GM15510 (cell line): ENCODE data around the gene DCLK2.

Experiments
- POLR2A ChIP-seq: IDR thresholded peaks from 3 replicates; pipeline ENCODE4 v1.6.1; 2011; ENCODE audit warnings: borderline replicate concordance; ENCODE audit not compliant: insufficient read length; ENCODE audit errors: extremely low read depth

Gene DCLK2

GRCh38 chr4:150178161-150178560, 99.9 kb downstream of the DCLK2 start:
- no peak for TF ChIP-seq POLR2A

- TF ChIP-seq POLR2A = no peak
Measured at GRCh38 chr4:150181536-150181935, 103.3 kb downstream of the DCLK2 start.

GRCh38 chr4:150182794-150183193, 104.5 kb downstream of the DCLK2 start:
- no peak for TF ChIP-seq POLR2A

GRCh38 chr4:150192986-150193385, 114.7 kb downstream of the DCLK2 start:
- no peak for TF ChIP-seq POLR2A

- no peak for TF ChIP-seq POLR2A
Measured at GRCh38 chr4:150199056-150199455, 120.8 kb downstream of the DCLK2 start.

- no peak for TF ChIP-seq POLR2A
Measured at GRCh38 chr4:150205016-150205415, 126.8 kb downstream of the DCLK2 start.

- no peak for TF ChIP-seq POLR2A
Measured at GRCh38 chr4:150206265-150206664, 128.0 kb downstream of the DCLK2 start.

- TF ChIP-seq POLR2A = no peak
Measured at GRCh38 chr4:150206954-150207353, 128.7 kb downstream of the DCLK2 start.

- TF ChIP-seq POLR2A = no peak
Measured at GRCh38 chr4:150207871-150208270, 129.6 kb downstream of the DCLK2 start.

- no peak for TF ChIP-seq POLR2A
Measured at GRCh38 chr4:150209140-150209829, 131.0 kb downstream of the DCLK2 start.

- no peak for TF ChIP-seq POLR2A
Measured at GRCh38 chr4:150211016-150211415, 132.8 kb downstream of the DCLK2 start.

GRCh38 chr4:150211799-150212445, 133.7 kb downstream of the DCLK2 start:
- TF ChIP-seq POLR2A = no peak

- no peak for TF ChIP-seq POLR2A
Measured at GRCh38 chr4:150212485-150212884, 134.2 kb downstream of the DCLK2 start.

- no peak for TF ChIP-seq POLR2A
Measured at GRCh38 chr4:150212927-150213326, 134.7 kb downstream of the DCLK2 start.

GRCh38 chr4:150215601-150216000, 137.4 kb downstream of the DCLK2 start:
- TF ChIP-seq POLR2A = no peak

- TF ChIP-seq POLR2A = no peak
Measured at GRCh38 chr4:150216726-150217125, 138.5 kb downstream of the DCLK2 start.
